HG03342 (cell line): ENCODE results near the gene ALPP.

ENCODE experiments used
- ATAC-seq: cut with Tn5 transposase; IDR thresholded peaks from one replicate; pipeline ENCODE4 v1.9.1; 2021; ENCODE audit warnings: mild to moderate bottlenecking, moderate library complexity; ENCODE audit not compliant: unreplicated experiment

Gene ALPP

DNA sequence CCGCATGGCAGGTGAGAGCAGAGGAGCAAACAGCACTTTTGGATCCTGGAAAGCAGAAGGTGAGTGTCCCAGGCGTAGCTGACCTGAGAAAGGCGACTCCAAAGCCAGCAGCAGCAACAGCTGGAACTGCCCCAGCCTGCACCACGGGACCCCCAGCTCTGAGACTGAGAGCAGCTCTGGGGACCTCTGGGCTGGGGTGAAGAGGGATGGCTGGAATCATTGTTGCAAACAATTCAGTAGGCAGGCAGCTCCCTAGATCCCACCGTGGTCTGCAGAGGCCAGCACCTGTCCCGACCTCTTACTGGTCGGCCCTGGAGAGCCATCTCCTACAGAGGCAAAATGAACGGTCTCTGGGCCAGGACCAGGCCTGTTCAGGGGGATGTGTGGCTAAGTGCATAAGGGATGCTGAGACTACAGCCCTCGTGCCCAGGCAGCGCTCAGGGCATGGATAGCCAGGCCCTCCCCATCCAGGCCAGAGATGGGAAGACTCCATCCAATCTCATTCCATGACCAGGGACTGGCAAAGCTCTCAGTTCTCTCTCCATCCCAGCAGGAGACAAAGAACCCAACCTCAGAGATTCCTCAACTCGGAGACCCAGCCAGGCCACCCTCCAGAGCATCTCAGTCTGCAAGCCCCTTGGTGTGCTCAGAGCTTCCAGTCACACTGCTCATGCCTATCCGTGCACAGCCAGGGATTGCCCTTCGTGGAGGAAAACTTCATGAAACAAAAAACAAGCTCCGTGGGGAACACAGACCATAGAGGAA is 38.2 kb upstream of the ALPP start:
- ATAC-seq: no peak

DNA sequence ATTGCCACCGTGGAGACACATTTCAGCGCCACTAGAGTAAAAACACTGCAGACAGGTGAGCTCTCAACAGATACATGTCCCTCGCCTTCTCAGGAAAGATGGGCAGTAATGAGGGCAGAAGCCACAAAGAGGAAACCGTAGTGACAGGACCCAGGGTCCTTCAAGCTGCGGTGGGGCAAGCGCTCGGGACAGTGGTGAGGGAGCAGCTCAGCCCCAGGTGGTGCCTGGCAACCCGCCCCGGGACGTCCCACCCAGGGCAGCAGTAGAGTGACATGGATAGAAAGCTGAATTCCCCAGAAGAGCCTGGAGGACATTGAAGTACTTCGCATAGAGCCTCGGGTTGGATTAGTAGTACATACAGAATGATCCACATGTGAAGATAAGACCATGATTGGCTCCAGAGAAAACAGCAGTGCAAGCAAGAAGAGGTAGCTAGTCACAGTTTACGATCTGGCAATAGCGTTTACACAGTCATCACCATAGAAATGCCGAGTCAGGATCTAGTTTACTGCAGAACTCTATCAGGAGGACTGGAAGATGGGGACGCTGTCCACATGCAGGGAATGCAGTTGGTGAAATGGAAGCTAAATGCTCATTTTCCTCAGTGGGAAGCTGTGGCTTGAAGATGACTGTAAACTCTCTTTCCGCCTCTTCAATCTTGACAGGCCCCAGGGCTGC is 37.4 kb upstream of the ALPP start:
- no peak for ATAC-seq

DNA sequence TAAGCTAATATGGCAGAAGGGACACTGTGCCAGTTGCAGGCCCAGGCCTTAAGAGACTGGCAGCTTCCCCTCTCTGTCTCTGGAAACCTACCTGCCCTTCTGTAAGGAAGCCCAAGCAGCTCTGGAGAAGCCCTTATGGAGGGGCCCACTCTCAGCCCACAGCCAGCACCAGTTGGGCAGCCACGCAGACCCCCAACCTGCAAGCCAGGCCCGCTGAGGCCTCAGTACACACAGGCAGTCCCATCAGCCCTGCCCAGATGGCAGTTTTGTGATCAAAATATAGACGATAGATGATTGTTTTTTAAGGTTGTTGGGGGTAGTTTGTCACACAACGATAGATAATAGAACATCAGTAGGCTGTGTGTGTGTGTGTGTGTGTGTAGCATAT is 36.8 kb upstream of the ALPP start:
- no peak for ATAC-seq

DNA sequence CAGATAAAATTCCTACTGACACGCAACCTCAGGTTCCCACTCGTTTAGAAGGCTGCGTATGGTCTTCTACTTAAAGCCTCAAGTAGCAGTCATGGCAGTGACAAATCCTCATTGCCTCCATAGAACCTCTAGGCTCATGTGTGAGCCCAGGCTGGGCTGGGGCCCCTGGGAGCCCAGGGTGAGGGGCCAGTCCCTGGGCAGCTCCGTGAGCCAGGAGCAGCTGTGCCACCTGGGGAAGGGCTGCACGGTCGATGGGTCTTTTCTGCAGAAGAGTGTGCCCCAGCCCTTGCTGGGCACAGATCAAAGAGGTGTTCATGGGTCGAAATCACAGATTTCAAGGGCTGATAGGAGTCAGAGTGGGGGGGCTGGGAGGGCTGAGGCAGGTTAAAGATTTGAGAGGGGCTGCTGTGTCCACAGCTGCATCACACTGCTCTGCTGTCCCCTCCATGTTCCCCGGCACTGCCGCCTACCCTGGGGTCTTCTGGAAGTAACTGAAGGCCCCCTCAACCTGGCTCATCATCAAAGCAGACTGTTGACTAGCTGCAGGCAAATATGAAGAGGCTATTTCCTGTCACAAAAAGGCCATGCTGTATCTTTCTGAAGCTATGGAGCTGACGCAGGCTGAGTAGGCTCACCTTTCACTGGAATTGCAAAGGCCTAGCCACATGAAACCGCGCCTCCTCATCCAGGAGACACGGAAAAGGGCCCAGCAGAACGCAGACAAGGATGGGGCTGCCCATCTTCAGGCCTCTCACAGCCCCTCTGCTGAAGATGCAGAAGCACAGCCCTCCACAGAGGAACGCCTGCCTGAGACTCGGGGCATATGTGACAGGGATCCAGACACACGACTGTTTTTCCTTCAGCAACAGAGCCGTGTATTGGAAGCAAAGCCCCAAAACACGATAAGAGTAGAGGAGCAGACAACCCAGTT is 35.7 kb upstream of the ALPP start:
- no peak for ATAC-seq

DNA sequence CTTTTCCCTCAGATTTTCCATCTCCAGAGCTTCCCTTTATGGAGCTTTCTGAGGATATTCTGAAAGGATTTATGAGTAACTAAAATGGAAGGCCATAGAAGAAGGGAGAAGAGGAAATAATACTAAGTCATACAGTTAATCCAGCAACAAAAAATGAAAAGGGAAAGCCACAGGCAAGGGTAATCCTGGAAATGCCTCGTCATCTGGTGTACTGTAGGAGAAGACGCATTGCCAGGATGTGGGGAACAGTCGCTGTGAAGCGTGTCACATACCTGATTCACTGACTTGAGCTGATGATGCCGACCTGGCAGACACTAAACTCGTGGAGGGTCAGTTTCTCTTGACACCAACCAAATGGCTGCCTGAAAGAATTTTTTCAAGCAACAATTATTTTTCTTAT is 34.7 kb upstream of the ALPP start:
- no peak for ATAC-seq

DNA sequence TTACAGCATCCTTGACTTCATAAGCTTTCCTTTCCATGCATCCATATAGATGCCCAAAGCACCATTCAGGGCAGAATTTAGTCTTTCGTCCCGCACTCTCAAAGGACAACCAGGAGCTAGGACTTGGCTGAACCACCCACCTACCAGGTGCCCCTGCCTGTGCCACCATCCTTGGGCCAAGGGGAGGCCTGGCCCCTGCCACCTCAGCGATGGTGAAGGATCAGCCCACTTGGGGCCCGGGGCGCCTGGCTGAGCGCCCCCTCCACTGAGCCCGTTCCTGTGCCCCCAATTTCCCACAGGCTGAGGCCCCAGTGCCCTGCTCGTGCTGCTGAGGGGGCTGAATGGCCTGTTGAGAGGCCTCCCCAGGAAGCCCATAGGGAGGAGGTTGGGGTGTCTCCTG is 33.3 kb upstream of the ALPP start:
- ATAC-seq: no peak

DNA sequence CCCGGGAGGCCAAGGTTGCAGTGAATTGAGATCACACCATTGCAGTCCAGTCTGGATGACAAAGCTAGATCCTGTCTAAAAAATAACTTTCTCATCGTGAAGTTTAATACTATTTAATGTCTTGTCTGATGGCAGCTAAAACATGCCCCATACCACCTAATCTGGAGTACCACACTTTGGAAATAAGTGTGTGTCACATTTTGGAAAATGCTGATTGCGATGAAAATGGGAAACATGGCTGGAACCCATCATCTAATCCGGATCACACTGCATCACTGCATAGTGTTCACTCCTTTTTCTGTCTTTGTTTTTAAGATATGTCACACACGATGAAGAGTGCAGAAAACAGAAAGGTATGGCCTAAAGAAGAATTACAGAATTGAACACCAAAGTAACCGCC is 31.2 kb upstream of the ALPP start:
- no peak for ATAC-seq

DNA sequence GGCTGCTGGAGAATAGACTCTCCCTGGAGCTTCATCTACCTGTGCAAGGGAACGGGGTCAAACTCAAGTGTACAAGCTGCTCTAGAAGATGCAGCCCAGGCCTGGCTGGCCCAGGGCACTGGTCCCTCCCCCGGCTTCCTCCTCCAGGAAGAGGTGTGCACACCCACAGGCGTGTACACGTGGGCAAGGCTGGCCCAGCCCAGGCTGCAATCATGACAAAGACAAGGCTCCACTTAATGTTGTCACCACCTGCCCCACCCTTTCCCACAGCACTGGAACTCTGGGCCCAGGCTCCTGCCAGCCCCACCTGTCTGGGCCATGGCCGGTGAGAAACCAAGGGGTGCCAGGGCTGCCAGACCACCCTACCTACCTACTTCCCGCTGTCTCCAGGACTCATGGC is 29.6 kb upstream of the ALPP start:
- no peak for ATAC-seq

DNA sequence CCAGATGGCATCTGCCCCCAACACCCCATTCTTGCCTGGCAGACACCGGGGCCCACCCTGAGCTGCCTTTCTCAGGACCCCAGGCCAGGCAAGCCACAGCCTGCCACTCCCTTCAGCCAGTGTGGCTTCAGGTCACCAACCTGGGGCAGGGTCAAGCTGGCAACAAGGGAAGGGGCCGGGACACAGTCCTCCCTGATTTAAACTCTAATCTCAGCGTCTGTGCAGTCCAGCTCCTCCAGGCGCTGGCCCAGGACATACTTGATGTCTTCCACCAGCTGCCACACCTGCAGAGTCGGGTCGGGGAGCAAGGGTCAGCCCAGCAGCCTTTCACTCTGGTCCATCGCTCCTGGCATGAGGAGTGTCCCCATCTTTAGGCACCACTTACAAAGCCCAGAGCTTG is 29.0 kb upstream of the ALPP start:
- ATAC-seq: no peak

DNA sequence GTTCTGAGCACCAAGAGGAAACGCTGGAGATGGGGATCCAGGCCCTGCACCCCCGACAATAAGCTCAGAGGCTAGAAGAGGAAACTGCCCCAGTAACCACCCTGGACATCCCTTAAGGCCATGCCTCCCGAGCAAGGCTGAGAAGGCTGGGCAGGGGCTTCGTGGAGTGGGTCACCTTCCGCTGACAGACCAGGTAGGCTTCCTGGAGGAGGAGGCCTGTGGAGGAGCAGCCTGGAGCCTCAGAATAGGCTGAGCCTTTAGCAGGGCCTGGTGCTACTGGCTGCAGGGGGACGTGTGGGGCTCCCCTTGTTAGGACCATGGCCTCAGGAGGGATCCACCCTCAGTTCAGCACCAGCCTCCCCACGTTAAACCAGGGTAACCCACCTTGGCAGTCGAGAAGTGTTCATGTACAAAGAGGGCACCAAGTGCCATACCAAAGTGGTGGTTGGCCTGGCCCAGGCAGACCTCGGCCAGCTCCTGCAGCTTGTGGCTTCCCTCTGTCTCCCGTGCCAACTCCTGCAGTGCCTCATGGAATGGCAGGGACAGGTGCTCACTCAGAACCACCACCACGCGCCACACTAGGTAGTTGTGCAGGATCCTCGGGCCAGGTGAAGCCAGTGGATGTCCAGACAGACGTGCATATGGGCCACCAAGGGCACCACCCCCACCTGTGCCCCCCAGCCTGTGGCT is 28.5 kb upstream of the ALPP start:
- ATAC-seq: no peak

DNA sequence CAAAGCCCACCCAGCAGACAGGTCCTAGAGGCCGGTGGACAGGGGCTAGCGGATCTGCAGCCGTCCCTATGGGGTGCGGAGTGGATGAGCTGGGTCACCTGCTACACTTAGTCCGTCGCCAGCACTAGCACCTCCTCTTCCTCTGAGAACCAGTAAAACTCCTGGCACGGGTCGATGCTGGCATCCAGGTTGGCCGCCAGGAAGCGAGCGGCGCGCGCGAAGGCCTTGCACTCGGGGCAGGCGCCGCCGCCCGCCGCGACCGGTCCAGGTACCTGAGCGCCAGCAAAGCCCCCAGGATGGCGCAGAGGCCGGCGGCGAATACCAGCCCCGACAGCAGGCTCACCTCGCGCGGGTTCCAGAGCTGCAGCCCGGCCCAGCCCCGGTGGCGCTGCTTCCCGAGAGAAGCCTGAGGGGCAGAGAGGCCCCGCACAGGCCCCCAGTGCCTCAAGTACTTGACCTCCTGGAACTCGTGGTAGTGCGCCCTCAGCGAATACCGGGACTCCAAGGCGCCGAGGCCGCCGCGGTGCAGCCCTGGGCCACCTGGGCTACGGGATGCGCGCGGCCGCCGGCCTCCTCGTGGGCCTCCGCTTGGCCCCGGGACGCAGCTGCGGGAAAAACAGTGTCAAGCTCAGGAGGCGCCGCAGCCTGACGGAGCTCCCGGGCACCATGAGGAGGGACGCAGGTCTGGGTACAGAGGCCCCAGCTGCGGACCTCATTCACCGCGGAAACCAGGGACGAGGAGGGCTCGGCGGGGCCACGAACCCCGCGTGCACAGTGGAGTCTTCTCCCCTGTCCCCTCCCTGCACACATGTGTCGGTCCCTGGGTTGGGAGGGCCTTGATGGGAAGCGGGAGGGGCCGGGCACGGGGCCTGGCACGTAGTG is 27.5 kb upstream of the ALPP start:
- ATAC-seq: no peak

DNA sequence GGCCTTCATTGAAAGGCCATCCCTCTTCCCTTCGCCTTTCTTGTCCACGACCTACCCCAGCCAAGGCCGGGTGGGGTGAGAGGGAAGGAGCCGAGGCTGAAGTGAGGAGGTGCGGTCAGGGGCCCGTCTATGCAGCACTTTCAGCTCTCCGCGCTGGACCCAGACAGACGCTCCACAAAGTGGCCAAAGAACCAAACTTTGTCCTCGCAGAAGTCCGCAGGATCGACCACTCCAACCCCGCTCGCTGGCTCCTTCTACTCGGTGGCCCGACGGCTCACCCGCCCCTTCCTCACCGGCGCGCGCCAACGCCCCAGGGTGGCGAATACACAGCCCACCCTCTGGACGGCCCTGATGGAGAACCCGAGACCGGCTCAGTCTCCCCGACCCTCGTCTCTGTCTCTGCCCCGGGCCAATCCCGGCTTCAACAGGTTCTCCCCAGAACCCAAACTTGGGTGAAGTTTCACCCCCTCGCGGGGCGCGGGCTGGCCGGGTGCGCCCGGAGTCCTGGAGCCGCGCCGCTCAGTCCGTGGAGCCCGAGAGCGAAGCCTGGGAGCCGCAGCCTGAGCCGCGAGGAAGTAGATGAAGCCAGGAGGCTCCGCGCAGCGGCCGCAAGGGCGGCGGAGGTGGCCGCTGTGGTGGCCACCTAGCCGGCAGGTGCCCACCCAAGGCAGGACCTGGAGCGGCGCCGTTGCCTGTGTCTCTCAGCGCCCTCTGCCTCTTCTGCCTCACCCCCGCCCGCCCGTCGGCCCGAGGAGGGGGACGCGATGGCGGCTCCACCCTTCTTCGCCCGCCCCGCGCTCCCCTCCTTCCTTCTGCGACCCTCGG is 26.7 kb upstream of the ALPP start:
- ATAC-seq: no peak

DNA sequence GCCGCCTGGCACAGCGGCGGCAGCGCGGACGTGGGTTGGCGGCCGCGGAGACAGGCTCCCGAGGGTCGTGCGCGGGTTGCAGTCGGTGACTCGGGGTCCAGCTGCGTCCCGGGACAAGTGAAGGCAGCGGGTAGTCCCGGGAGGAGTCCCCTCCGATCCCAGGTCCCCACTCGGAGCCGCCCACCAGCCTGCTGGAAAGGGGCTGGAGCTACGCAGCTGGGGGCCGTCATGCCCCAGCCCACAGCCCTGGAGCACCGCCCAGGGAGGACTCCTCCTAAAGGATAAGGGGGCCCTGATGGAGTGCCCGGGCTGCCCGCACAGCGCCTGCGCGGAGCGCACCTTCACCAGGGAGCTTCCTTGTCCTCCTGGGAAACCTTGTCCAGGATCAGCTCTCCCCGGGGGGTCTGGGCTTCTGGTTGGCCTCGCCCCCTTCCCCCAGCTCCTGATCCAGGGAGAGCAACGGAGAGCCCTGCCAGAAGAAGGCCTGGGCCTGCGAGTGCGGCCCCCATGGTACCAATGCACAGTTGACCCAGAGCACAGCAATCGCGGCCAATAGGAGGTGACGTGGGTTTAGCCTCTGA is 25.9 kb upstream of the ALPP start:
- ATAC-seq: no peak

DNA sequence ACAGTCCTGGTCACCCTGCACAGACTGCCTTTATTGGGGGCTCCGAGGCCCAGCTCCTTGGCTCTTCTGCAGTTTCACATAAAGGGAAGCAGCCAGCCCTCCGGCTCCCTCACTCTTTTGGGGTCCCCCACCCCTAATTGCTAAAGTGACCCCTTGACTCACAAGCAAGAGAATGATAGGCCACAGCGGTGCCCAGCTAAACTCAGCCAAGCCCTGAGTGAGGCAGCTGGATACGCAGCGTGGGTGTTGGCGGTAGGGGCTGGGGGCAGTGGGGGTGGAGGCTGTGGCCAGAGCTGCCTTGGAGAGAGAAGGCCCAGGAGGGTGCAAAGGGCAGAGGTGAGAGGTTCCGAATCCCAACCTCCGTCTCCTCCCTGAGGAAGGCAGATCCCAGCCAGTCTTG is 25.5 kb upstream of the ALPP start:
- ATAC-seq: no peak

DNA sequence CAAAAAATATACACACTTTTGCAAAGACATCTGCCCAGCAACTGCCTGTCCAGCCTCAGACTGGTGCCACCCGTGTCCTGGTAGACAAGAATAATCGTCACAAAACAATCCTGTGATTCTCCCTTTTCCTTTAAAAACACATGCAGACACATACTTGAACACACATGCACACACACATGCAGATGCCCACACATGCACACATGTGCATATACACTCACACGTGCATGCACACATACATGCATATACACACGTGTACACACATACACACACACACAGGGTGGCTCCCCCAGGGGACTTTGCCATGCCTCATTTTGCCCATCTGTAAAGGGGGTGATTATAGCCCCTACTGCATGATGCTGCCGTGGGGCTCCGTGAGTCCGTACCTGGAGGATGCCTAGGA is 24.9 kb upstream of the ALPP start:
- ATAC-seq: no peak

DNA sequence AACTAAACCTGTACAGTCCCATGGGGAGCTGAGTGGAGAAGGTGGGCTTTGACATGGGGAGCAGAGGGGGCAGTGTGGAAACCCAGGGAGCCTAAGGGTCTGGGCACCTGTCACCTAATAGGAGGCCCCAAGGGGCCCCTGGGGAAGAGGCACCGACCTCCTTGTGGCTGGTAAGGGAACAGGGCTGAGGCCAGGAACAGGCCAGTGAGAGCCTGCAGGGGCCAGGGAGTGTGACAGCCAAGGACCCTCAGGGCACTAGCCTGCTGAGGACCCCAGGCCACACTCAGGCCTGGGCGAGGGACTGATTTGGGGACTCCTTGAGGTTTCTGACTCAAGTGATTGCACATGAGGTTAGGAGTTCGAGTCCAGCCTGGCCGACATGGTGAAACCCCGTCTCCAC is 24.5 kb upstream of the ALPP start:
- no peak for ATAC-seq

DNA sequence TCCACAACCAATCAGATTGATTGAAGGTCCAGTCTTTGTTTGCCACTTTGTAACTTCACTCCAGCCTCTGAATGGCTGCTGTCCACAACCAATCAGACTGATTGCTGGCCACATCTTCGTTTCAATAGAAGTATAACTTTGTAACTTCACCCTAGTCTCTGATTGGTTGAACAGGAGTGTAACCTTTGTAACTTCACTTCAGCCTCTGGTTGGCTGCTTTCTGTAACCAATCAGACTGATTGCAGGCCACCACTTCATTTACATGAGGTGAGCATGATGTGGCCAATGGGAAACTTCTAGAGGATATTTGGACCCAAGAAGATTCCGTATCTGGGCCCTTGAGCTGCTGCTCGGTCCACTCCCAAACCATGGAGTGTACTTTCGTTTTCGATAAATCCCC is 16.9 kb upstream of the ALPP start:
- ATAC-seq: no peak

DNA sequence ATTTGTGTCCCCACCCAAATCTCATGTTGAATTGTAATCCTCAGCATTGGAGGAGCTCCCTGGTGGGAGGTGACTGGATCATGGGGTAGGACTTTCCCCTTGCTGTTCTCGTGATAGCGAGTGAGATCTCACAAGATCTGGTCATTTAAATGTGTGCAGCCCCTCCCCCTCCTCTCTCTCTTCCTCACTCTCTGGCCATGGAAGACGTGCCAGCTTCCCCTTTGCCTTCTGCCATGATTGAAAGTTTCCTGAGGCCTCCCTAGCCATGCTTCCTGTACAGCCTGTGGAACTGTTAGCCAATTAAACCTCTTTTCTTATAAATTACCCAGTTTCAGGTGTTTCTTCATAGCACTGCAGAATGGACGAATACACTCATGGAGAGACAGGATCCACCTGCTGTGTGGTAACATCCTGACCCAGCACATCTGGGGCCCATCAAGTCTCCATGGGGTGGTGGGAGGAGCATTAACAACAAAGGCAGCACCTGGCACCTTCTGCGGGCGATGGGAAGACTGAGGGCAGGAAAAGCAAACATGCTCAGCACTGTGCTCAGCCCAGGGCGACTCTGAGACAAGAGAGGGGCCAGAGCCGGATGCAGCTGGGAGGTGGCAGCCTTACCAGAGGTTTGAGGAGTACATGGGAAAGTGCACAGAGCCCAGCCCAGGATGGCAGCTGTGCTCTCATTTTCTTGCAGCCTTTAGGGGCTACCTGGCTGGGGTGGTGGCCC is 16.2 kb upstream of the ALPP start:
- no peak for ATAC-seq
